HG03460 (cell line): ENCODE results near the gene KIAA1549.

Source experiments
- ATAC-seq: cut with Tn5 transposase; IDR thresholded peaks from one replicate; pipeline ENCODE4 v1.9.1; 2021; ENCODE audit not compliant: unreplicated experiment

The KIAA1549 gene

DNA sequence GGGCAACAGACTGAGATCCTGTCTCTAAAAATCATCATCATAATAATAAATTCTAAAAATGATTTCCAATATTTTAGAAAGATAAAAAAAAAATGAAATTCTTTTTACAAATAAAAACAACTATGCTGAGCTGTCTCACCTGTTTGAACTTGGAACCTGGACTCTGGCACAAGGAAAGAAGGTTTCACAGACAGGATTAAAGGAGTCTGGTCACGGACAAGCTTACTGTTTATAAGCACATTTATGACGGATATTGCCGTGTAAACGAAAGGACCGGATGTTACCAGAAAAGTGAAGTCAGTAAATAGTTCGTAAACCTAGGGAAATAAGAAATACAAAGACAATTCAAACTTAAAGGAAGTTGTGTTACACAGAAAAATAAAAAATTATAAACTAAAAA, 70.2 kb downstream of the KIAA1549 start:
- ATAC-seq = no peak

GRCh38 chr7:138907850-138908249, 73.3 kb downstream of the KIAA1549 start:
- ATAC-seq = no peak

DNA sequence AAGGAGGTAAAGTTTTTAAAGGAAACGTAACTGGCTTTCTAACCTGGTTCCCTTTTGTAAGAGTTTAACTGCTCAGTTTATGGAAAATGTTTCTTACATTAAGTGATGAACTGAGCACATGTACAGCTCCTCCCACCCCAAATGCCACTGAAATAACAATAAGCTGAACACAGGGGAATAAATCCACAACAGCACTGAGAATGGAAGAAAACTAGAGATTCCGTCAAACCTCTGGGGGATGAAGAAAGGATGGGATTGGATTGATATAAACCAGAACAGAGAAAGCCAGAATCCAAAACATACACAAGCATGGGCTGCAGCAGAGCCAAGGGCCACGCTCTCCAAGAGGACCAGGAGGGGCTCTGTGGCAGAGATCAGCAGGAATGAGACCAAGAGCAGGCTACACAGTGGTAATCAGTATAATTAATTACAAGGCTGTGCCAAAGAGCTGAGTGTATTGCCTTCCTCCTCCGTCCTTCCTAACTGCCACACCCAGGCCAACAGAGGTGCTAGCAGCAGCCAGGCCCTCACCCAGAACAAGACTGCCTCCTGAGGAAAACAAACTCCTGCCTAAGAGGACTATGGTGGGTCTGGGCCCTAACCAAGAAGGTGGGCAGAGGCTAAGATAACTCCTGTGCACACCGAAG, 73.9 kb downstream of the KIAA1549 start:
- no peak for ATAC-seq

DNA sequence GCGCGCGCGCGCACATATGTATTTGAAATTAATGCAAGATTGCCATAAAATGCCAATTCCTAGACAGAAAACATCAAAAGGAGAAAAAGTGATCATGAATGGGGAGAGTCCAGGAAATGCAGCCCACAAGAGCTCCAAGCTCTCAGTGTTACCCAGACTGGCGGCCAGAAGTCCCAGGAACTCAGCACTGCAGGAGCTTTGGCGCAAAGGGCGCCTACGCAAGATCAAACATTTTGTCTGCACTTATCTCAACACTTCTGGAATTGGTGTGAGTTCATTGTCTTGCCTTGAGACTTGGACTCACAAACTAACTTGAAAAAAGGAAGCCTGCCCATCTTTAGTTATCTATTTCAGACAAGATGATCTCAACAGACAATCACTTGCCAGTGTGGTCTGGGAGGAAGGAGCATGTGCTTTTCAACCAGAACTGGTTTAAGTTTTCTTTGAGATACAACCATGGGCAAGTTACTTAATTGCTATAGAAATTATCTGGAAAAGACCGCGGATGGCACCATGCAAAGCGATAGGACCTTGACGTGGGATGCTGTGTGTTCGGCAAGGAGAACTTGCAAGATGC, 77.2 kb downstream of the KIAA1549 start:
- ATAC-seq = no peak

GRCh38 chr7:138903186-138903820, 77.9 kb downstream of the KIAA1549 start:
- no peak for ATAC-seq

GRCh38 chr7:138902161-138902560, 79.0 kb downstream of the KIAA1549 start:
- ATAC-seq = no peak

DNA sequence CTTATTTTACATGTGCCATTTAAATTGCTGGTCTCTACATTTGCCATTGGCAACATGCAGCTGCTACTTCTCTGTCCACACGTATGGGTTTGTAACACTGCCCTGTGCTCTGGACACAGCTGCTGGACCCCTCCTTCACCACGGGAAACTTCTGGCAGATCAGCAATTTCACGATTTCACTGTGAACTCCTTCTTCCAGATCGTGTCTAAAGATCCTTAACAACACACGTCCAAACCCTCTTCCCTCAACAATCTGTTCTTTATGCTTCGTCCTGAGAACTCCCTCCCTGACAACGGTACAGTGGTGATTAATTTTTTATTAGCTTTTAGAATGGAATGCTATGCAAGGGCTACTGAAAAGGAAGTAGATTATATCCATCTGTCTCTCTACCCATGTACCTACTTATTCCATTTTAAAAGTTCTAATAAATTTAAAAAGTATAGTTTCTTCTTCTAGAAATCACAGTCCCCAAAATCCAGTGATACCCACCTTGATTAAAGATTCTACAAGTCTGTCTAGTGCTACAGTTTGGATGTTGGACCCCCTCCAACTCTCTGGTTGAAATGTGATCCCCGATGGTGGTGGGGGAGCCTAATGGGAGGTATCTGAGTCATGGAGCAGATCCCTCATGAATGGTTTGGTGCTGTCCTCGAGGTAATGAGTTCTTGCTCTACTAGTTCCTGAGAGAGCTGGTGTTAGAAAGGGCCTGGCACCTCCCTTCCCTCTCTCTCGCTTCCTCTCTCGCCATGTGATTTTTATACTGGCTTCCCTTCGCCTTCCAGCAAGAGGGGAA, 81.0 kb downstream of the KIAA1549 start:
- no peak for ATAC-seq

DNA sequence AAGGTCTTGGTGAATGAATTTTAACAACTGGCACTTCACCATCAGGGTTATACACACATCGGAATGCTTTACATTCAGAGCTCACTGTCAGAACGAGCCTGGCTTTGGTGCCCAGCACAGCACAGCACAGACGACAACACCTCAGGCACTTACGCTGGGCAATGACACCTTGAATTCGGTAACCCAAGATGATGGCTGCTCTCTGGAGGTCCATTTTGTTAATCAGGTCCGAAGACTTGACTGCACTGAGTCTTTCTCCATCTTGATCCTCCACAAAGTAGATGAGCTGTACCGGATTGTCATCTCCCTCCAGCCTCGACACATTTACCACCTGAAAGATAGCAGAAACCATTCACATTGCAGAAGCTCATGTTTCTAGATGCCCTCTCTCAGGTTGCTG, 82.4 kb downstream of the KIAA1549 start:
- ATAC-seq = no peak

GRCh38 chr7:138898255-138898654, 82.9 kb downstream of the KIAA1549 start:
- ATAC-seq = no peak

DNA sequence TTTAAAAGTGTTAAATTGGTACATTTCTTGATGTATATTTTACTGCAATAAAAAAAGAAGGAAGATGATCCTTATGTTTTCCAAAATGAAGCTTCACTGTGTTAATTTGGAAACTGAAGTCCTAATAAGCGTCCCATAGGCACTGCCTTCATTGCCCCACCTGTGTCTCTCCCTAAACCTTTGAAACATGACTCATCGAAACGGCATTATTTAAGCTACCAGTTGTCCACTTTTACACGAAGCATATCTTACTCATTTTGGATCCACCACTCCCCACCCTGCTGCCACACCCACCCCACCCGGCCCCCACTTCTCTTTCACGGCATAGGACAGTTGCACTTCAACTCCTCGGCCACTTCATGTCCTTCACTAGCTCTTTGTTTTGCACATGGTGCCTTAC, 85.5 kb downstream of the KIAA1549 start:
- ATAC-seq = no peak

DNA sequence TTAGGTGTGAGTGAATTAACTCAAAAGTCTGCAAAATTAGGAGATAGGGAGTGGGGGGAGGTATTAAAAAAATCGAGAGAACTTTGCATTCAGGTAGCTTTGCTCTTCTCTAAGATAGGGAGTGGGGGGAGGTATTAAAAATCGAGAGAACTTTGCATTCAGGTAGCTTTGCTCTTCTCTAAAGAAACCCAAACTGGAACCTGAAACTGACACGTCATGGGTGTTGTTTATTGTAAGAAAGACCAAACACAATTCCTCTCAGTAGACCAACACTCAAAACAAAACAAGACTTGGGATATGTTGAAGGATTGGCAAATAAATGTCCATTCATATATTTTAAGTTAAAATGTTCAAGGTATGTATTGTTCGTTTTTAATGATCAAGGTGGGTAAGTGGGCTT, 87.9 kb downstream of the KIAA1549 start:
- no peak for ATAC-seq

- no peak for ATAC-seq
Observed at GRCh38 chr7:138892812-138893211, 88.4 kb downstream of the KIAA1549 start.

GRCh38 chr7:138892006-138892630, 89.1 kb downstream of the KIAA1549 start:
- no peak for ATAC-seq

DNA sequence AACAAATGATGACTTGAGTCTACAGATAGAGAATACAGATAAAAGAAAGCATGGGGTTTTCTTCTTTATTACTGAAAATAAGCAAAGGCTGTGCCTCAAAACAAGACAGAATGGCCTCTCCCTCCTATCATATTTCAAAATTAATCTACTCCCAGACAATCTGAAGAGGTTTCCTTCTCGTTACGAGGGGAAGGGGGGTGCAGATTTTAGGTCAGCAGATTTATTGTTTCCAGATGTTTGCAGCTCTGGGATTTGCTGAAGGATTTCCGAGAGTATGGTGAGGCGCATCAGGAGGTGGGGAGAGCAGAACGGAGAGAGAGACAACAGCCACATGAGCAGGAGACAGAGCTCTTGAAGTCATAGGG, 89.8 kb downstream of the KIAA1549 start:
- ATAC-seq = no peak

DNA sequence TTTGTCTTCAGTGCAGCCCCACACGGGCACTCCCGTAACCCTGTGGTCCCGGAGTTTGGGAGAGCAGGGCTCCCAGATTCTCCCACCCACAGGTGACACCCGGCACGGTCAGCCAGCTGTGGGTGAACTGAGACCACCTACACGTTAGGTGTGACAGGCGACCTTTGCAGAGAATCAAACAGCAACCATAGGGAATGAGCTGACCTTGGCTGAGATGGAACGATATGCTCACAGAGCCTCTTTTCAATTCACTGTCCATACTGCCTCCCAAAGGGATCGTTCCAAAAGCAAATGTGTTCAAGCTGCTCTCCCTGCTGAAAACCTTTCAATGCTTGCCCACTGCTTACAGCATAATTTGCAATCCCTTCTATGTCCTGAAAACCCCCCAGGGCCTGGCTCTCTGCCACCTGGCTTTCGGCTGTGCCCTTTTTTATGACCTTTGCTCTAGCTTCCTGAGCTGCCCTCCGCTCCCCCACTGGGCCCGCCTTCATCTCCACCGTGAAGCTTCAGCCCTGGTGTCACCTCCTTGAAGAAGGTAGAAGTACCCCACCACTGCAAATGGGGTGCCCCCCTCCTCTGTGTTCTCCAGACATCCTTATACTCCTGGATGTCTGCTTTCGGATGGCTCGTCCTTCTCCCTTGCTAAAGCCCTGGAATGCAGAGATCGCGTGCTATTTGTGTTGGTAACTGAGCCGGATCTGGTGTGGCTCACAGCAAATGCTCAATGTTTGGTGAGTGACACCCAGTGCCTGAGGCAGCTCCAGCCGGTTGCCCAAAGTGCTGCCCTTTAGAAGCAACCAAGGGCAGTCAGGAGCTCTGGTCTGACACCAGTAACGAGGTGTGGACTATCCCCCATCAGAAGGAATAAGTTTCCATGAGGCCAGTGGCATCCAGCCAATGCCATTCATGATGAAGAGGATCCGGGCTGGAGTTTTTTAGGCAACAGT, 90.4 kb downstream of the KIAA1549 start:
- no peak for ATAC-seq

- no peak for ATAC-seq
Observed at GRCh38 chr7:138889582-138890498, 91.3 kb downstream of the KIAA1549 start.

- ATAC-seq = no peak
Observed at GRCh38 chr7:138887872-138888656, 93.1 kb downstream of the KIAA1549 start.

- no peak for ATAC-seq
Observed at GRCh38 chr7:138887085-138887710, 94.0 kb downstream of the KIAA1549 start.
